ENCODE data around the gene KRTAP20-3.

The KRTAP20-3 gene

GRCh38 chr21:30680586-30680985 lies 37.9 kb downstream of the KRTAP20-3 start:
- no peak overlapping the region for H3K4me3 ChIP-seq (ENCODE audit: low read depth, low read length)

- no peak overlapping the region for H3K4me3 ChIP-seq (ENCODE audit: low read depth, low read length)
Observed at GRCh38 chr21:30684506-30684905, 41.8 kb downstream of the KRTAP20-3 start.

GRCh38 chr21:30689822-30690221 lies 47.2 kb downstream of the KRTAP20-3 start:
- H3K4me3 ChIP-seq (ENCODE audit: low read depth, low read length): no peak overlapping the region
